ENCODE data around the gene RGS18. TPM values are rescaled to one million over a fixed set of nuclear protein-coding genes. Genes with fewer than 3 reads are reported as not detected.
"Not testable (repeated sequence)": the region's sequence is repeated elsewhere in the genome, so short reads cannot be mapped to it uniquely, and the experiment has no call there.

RGS18 gene
- total RNA-seq, 1 experiment from 2014 or later = not detected

DNA sequence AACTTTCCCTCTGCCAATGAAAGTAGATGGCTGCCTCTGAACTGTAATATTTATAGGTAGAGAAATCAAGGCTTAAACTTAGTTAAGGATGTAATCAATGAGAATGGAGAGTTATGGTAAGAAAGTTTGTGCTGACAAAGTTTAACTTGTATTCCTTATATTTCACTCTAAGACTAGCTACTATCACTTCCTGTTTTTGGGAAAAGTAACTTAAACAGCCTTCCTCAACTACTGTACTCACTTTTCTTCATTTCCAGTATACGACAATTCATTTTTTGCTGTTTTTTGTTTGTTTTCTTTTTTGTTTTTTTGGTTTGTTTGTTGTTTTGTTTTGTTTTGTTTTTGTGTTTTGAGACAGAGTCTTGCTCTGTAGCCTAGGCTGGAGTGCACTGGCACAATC is 3.7 kb downstream of the RGS18 start:
- Mint-ChIP-seq H3K4me1 (ENCODE audit: insufficient read depth, unreplicated experiment) (no peaks in the 10 kb centered on the region), H3K4me3 (ENCODE audit: unreplicated experiment) (no peak overlapping the region), H3K9me3 (ENCODE audit: unreplicated experiment) (no peaks in the 10 kb centered on the region), H3K36me3 (ENCODE audit: insufficient read depth, unreplicated experiment) (no peaks in the 10 kb centered on the region), H3K27me3 (ENCODE audit: insufficient read depth, unreplicated experiment) (no peaks in the 10 kb centered on the region), H3K27ac (ENCODE audit: low read depth, unreplicated experiment) (no peak overlapping the region)
- no peak for DNase-seq (ENCODE audit: unreplicated experiment)
- BruUV-seq (replicated peaks) = no TSS peak
- TF ChIP-seq, protein P1, sequence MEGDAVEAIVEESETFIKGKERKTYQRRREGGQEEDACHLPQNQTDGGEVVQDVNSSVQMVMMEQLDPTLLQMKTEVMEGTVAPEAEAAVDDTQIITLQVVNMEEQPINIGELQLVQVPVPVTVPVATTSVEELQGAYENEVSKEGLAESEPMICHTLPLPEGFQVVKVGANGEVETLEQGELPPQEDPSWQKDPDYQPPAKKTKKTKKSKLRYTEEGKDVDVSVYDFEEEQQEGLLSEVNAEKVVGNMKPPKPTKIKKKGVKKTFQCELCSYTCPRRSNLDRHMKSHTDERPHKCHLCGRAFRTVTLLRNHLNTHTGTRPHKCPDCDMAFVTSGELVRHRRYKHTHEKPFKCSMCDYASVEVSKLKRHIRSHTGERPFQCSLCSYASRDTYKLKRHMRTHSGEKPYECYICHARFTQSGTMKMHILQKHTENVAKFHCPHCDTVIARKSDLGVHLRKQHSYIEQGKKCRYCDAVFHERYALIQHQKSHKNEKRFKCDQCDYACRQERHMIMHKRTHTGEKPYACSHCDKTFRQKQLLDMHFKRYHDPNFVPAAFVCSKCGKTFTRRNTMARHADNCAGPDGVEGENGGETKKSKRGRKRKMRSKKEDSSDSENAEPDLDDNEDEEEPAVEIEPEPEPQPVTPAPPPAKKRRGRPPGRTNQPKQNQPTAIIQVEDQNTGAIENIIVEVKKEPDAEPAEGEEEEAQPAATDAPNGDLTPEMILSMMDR (IDR thresholded peaks at IDR 0.05; ENCODE audit: unreplicated experiment) = no peak
- ChIA-PET POLR2A (no interaction called here), CTCF (no interaction called here)
- intact Hi-C loops (cut with micrococcal nuclease) = no loop called here

DNA sequence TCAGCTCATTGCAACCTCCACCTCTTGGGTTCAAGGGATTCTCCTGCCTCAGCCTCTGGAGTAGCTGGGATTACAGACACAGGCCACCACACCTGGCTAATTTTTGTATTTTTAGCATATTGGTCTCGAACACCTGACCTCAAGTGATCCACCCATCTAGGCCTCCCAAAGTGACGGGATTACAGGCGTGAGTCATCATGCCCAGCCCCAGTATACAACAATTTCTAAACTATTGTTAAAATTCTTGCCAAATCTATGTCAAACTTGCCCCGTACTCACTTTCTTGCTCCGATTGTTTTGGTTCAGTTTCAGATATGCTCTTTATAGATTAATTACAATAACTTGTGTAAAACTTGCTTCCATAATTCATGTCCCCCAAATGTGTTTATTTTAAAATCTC is 4.1 kb downstream of the RGS18 start:
- Mint-ChIP-seq H3K27me3 (ENCODE audit: insufficient read depth, unreplicated experiment) (no peaks in the 10 kb centered on the region), H3K4me3 (ENCODE audit: unreplicated experiment) (no peak overlapping the region), H3K9me3 (ENCODE audit: unreplicated experiment) (no peaks in the 10 kb centered on the region), H3K27ac (ENCODE audit: low read depth, unreplicated experiment) (no peak overlapping the region), H3K4me1 (ENCODE audit: insufficient read depth, unreplicated experiment) (no peaks in the 10 kb centered on the region), H3K36me3 (ENCODE audit: insufficient read depth, unreplicated experiment) (no peaks in the 10 kb centered on the region)
- TF ChIP-seq, protein P1 (IDR thresholded peaks at IDR 0.05; ENCODE audit: unreplicated experiment) = no peak
- ChIA-PET POLR2A (no interaction called here), CTCF (no interaction called here)
- no TSS peak for BruUV-seq (replicated peaks)
- DNase-seq (ENCODE audit: unreplicated experiment) = no peak
- intact Hi-C loops (cut with micrococcal nuclease) = no loop called here

DNA sequence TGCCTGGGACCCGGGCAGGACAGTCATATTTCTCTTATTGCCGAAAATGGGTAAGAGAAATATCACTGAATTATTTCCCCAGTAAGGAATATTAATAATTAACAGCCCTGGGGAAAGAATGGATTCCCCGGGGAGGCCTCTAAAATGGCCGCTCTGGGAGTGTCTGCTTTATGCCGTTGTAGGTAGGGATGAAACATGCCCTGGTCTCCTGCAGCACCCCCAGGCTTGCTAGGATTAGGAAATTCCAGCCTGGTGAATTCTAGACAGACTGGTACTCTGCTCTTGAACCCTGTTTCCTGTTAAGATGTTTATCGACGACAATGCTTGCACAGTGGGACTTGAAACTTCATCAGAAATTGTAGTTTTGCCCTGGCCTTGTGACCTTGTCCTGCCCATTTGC is 6.7 kb downstream of the RGS18 start:
- H3K9me3 Mint-ChIP-seq (ENCODE audit: unreplicated experiment); POLR2A ChIA-PET; DNase-seq (ENCODE audit: unreplicated experiment); BruUV-seq (replicated peaks); H3K4me1 Mint-ChIP-seq (ENCODE audit: insufficient read depth, unreplicated experiment); H3K27ac Mint-ChIP-seq (ENCODE audit: low read depth, unreplicated experiment); H3K27me3 Mint-ChIP-seq (ENCODE audit: insufficient read depth, unreplicated experiment); CTCF ChIA-PET; H3K4me3 Mint-ChIP-seq (ENCODE audit: unreplicated experiment); H3K36me3 Mint-ChIP-seq (ENCODE audit: insufficient read depth, unreplicated experiment); intact Hi-C loops (cut with micrococcal nuclease): not testable (repeated sequence)

DNA sequence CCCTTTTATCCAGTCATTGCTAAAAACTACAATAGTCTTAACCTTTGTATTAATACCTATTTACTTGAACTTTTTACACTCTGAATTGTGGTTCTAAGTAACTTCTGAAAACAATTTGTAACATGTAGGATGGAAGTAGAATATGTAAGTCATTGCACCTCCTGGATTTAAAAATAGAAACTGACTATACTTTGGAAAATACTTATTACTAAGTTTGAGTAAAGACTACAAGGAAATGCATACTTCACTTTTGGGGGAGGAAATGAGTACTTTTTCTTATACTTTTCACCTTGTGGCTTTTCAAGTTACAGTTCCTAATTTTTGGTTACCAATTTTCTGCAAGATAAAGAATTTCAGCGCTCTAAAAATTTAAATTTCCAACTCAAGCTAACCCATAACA is 8.7 kb downstream of the RGS18 start:
- ChIA-PET CTCF (no interaction called here), POLR2A (no interaction called here)
- Mint-ChIP-seq H3K9me3 (ENCODE audit: unreplicated experiment) (no peaks in the 10 kb centered on the region), H3K36me3 (ENCODE audit: insufficient read depth, unreplicated experiment) (no peaks in the 10 kb centered on the region), H3K4me1 (ENCODE audit: insufficient read depth, unreplicated experiment) (no peaks in the 10 kb centered on the region), H3K27me3 (ENCODE audit: insufficient read depth, unreplicated experiment) (no peaks in the 10 kb centered on the region), H3K27ac (ENCODE audit: low read depth, unreplicated experiment) (no peak overlapping the region), H3K4me3 (ENCODE audit: unreplicated experiment) (no peak overlapping the region)
- TF ChIP-seq, protein P1 (IDR thresholded peaks at IDR 0.05; ENCODE audit: unreplicated experiment) = no peak
- intact Hi-C loops (cut with micrococcal nuclease) = no loop called here
- BruUV-seq (replicated peaks) = no TSS peak
- DNase-seq (ENCODE audit: unreplicated experiment) = no peak

DNA sequence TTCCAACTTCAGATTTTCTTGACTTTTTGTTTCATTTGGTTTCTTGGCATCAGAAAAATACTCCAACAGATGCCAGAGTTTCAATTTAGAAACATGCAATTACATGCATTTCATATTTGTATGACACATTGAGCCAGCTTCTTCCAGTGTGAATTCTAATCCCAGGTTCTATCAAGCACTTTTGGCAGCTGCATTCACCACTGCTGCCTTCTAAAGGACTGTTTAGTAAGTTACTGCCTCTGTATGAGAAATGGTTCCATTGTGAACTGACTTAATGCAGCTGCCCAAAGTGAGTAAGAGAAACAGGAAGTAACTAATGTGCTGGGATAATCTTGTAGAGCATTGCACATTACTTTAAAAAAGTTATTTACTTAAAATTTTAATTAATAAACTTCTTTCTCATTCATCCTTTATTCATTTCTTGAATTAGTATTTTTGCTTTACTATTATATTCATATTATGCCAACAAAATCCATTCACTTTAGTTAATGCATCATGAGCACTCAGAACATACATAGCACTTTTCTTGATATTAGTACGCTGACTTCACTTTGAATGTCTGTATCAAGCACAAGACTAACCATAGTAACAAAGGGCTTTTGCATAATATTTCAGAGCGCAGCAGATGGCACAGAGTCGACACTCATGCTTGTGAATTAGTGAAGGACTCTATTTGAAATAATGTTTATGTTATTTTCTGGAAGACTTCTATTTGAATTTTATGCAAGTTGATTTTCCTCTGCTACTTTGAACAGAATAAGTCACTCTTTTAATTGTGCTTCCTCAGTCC is 9.8 kb downstream of the RGS18 start:
- DNase-seq (ENCODE audit: unreplicated experiment) = peak; percentile 8
- no peaks in the 10 kb centered on the region for H3K36me3 Mint-ChIP-seq (ENCODE audit: insufficient read depth, unreplicated experiment)
- no TSS peak for BruUV-seq (replicated peaks)
- ChIA-PET POLR2A (no interaction called here), CTCF (no interaction called here)
- no peaks in the 10 kb centered on the region for H3K9me3 Mint-ChIP-seq (ENCODE audit: unreplicated experiment)
- no peak overlapping the region for H3K4me3 Mint-ChIP-seq (ENCODE audit: unreplicated experiment)
- H3K27me3 Mint-ChIP-seq (ENCODE audit: insufficient read depth, unreplicated experiment) = no peaks in the 10 kb centered on the region
- intact Hi-C loops (cut with micrococcal nuclease) = no loop called here
- H3K4me1 Mint-ChIP-seq (ENCODE audit: insufficient read depth, unreplicated experiment) = no peaks in the 10 kb centered on the region
- no peak overlapping the region for H3K27ac Mint-ChIP-seq (ENCODE audit: low read depth, unreplicated experiment)
- TF ChIP-seq, protein P1 (IDR thresholded peaks at IDR 0.05; ENCODE audit: unreplicated experiment) = no peak
